ENCODE results near the gene IL1RAPL2. TPM values are rescaled to one million over a fixed set of nuclear protein-coding genes. Genes with fewer than 3 reads are reported as not detected.

The IL1RAPL2 gene
- polyA plus RNA-seq, 1 experiment, result not detected

DNA sequence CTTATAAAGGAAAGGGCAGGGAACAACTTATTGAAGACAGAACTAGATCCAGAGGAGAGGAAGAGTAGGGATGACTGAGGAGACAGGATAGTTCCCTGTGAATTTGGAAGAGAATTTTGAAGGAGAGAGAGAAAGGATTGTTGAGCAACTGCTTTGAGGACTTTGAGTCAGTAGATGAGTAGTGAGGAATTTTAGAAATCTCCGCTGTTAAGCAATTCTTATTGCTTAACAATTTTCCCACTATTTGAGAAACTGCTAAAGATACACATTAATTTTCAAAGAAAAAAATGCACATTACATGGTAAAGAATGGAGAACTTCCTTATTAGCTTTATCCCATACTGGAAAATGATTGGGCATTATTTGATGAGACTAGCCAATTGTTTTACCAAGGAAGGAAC is 1140.0 kb downstream of the IL1RAPL2 start:
- Histone ChIP-seq H3K36me3 (ENCODE audit: control insufficient read depth, insufficient read depth, low read length) (no peaks in the 10 kb centered on the region), H3K4me3 (ENCODE audit: low read depth, low read length) (no peak overlapping the region), H3K27me3 (ENCODE audit: control insufficient read depth, insufficient read depth, low read length) (no peaks in the 10 kb centered on the region)
- TF ChIP-seq, protein P1, sequence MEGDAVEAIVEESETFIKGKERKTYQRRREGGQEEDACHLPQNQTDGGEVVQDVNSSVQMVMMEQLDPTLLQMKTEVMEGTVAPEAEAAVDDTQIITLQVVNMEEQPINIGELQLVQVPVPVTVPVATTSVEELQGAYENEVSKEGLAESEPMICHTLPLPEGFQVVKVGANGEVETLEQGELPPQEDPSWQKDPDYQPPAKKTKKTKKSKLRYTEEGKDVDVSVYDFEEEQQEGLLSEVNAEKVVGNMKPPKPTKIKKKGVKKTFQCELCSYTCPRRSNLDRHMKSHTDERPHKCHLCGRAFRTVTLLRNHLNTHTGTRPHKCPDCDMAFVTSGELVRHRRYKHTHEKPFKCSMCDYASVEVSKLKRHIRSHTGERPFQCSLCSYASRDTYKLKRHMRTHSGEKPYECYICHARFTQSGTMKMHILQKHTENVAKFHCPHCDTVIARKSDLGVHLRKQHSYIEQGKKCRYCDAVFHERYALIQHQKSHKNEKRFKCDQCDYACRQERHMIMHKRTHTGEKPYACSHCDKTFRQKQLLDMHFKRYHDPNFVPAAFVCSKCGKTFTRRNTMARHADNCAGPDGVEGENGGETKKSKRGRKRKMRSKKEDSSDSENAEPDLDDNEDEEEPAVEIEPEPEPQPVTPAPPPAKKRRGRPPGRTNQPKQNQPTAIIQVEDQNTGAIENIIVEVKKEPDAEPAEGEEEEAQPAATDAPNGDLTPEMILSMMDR (IDR thresholded peaks at IDR 0.05; ENCODE audit: insufficient read depth, low read depth, low read length), result no peak
- ChIA-PET POLR2A (no interaction called here), CTCF (no interaction called here)
- DNase-seq (ENCODE audit: low read depth), result no peak

DNA sequence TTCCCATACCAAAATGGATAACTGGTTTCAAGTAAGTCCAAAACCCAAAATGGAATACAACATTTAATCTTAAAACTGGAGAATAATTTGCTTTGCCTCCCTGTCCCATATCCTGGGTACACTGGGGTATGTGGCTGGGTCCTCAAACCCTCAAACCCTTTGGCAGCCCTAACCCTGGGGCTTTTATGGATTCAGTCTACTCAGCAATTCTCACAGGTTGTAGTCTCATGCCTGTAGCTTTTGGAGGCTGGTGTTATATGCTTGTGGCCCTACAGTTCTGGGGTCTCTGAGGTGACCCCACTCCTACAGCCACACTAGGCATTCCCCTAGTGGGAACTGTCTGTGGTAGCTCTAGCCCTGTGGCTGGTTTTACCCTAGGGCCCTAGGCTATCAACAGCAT is 1145.8 kb downstream of the IL1RAPL2 start:
- H3K36me3 ChIP-seq (ENCODE audit: control insufficient read depth, insufficient read depth, low read length), result no peaks in the 10 kb centered on the region
- TF ChIP-seq, protein P1 (IDR thresholded peaks at IDR 0.05; ENCODE audit: insufficient read depth, low read depth, low read length), result no peak
- no peaks in the 10 kb centered on the region for H3K27me3 ChIP-seq (ENCODE audit: control insufficient read depth, insufficient read depth, low read length)
- DNase-seq (ENCODE audit: low read depth), result no peak
- POLR2A ChIA-PET, result no interaction called here
- CTCF ChIA-PET, result no interaction called here
- H3K4me3 ChIP-seq (ENCODE audit: low read depth, low read length), result no peak overlapping the region

DNA sequence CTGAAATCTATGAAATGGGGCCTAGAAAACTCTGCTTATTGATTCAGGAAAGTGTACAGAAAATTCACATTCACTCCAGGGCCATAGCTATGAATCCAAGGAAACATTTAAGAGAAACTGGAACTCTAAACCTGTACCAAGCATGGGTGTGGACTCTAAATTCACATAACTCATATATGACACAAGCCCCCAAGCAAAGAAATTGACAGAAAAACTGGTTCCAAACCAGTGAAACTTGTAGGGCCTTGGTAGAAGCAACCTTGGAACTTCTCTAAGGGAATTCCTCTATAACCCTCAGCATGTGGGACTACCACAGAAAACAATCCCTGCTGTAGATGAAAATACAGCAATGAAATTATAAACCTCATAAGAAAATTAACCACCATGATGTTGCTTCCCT is 1149.7 kb downstream of the IL1RAPL2 start:
- Histone ChIP-seq H3K36me3 (ENCODE audit: control insufficient read depth, insufficient read depth, low read length) (no peaks in the 10 kb centered on the region), H3K27me3 (ENCODE audit: control insufficient read depth, insufficient read depth, low read length) (no peaks in the 10 kb centered on the region), H3K4me3 (ENCODE audit: low read depth, low read length) (no peak overlapping the region)
- no peak for DNase-seq (ENCODE audit: low read depth)
- ChIA-PET POLR2A (no interaction called here), CTCF (no interaction called here)
- TF ChIP-seq, protein P1 (IDR thresholded peaks at IDR 0.05; ENCODE audit: insufficient read depth, low read depth, low read length), result no peak

DNA sequence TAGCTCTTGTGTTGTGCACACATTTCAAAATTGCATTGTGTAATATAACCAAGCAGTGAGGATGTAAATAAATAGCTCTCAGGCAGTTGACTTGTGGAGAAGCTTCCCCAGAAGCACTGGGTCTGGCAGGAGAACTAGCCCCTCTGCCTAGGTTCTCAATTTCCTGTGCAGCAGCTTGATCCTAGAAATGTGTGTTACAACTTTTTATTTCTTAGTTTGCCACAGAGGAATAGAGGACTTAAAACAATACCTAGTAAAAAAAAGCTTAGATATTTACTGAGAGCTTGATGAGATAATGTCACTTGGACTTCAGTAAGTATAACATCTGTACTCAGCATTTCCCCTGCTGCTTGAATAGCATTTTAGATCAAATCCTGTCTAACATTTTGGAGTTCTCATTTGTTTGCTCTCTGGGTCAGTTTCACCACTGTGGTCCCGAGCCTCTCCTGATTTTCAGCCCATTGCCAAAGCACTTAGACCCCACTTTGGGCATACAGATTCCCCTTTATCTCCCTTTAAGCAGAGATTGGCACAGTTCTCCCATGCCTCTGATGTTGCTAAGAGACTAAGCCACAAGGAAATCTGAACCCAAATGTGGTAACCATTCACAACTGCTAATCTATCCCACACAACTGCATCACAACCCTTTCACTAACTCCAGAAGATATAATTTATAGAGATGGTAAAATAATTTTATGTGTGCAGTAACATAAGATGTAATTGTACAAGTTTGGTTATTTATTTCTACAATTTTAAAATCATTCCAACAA is 1158.2 kb downstream of the IL1RAPL2 start:
- POLR2A ChIA-PET, result no interaction called here
- no peak for DNase-seq (ENCODE audit: low read depth)
- CTCF ChIA-PET, result interaction anchor here (0.6 kb wide), 1 partner anchor 189 kb away, joined by 3 read pairs; no protein-coding TSS in a partner anchor
- TF ChIP-seq, protein P1 (IDR thresholded peaks at IDR 0.05; ENCODE audit: insufficient read depth, low read depth, low read length), result no peak
- H3K4me3 ChIP-seq (ENCODE audit: low read depth, low read length), result no peak overlapping the region
- H3K27me3 ChIP-seq (ENCODE audit: control insufficient read depth, insufficient read depth, low read length), result no peaks in the 10 kb centered on the region
- no peaks in the 10 kb centered on the region for H3K36me3 ChIP-seq (ENCODE audit: control insufficient read depth, insufficient read depth, low read length)

GRCh38 chrX:105725228-105725627 is 1159.2 kb downstream of the IL1RAPL2 start:
- TF ChIP-seq, protein P1 (IDR thresholded peaks at IDR 0.05; ENCODE audit: insufficient read depth, low read depth, low read length), result no peak
- POLR2A ChIA-PET, result no interaction called here
- H3K27me3 ChIP-seq (ENCODE audit: control insufficient read depth, insufficient read depth, low read length), result no peaks in the 10 kb centered on the region
- no peak for DNase-seq (ENCODE audit: low read depth)
- CTCF ChIA-PET, result no interaction called here
- H3K4me3 ChIP-seq (ENCODE audit: low read depth, low read length), result no peak overlapping the region
- H3K36me3 ChIP-seq (ENCODE audit: control insufficient read depth, insufficient read depth, low read length), result no peaks in the 10 kb centered on the region

Data from BJ (cell line).